ENCODE measurements around the gene AKR7A3.

Gene AKR7A3

GRCh38 chr1:19300211-19300610 lies 11.6 kb upstream of the AKR7A3 start:
- no peak overlapping the region for H3K18ac ChIP-seq (ENCODE audit: low read length)
- H3K27ac ChIP-seq (ENCODE audit: low read depth, low read length), result no peak overlapping the region
- H2BK12ac ChIP-seq (ENCODE audit: low read length), result no peak overlapping the region
- no peak overlapping the region for H2BK5ac ChIP-seq (ENCODE audit: low read depth, low read length, poor library complexity)
- H4K8ac ChIP-seq (ENCODE audit: low read depth, low read length), result no peak overlapping the region
- H2AK5ac ChIP-seq (ENCODE audit: low read length), result no peak overlapping the region
- peaks cover 14 to 27% of the 10 kb centered on the region in 2 experiments for H3K36me3 ChIP-seq (ENCODE audit: control insufficient read depth in 1 of 2, insufficient read depth in 2 of 2, low read length in 2 of 2)
- H3K4ac ChIP-seq (ENCODE audit: low read depth, low read length), result no peak overlapping the region
- no peaks in the 10 kb centered on the region for H3K27me3 ChIP-seq (ENCODE audit: insufficient read depth, low read length)
- H3K4me1 ChIP-seq (ENCODE audit: control insufficient read depth in 1 of 2, insufficient read depth in 2 of 2, low read length in 2 of 2), result no peaks in the 10 kb centered on the region
- no peak overlapping the region for H2AFZ ChIP-seq (ENCODE audit: insufficient read depth, low read length, poor library complexity)
- no peak overlapping the region for H3K14ac ChIP-seq (ENCODE audit: low read length)
- DNase-seq, result no peak
- no peak overlapping the region for H3K9ac ChIP-seq (ENCODE audit: low read length)
- H2BK120ac ChIP-seq (ENCODE audit: insufficient read depth, low read length, poor library complexity), result no peak overlapping the region
- H3K23ac ChIP-seq (ENCODE audit: low read length), result no peak overlapping the region
- H3K79me1 ChIP-seq (ENCODE audit: low read length), result no peaks in the 10 kb centered on the region
- WGBS (ENCODE audit: extremely low coverage, insufficient coverage, insufficient read length), result no CpG with 5 or more reads among the region's 2 CpGs
- H3K79me2 ChIP-seq (ENCODE audit: control insufficient read depth, insufficient read depth, low read length, poor library complexity), result no peaks in the 10 kb centered on the region
- no peak overlapping the region for H3K4me2 ChIP-seq (ENCODE audit: low read length)
- peaks cover 8% of the 10 kb centered on the region for H3K9me3 ChIP-seq (ENCODE audit: insufficient read depth, low read depth, low read length)
- peak overlapping the region; percentile 44 for H3K4me3 ChIP-seq (ENCODE audit: low read depth, low read length)
- H4K12ac ChIP-seq (ENCODE audit: low read depth, low read length), result no peak overlapping the region
- no peak overlapping the region for H4K91ac ChIP-seq (ENCODE audit: low read depth, low read length)

- H3K79me2 ChIP-seq (ENCODE audit: control insufficient read depth, insufficient read depth, low read length, poor library complexity), result no peaks in the 10 kb centered on the region
- H4K91ac ChIP-seq (ENCODE audit: low read depth, low read length), result no peak overlapping the region
- no peak overlapping the region for H2AK5ac ChIP-seq (ENCODE audit: low read length)
- H3K4ac ChIP-seq (ENCODE audit: low read depth, low read length), result no peak overlapping the region
- no peak overlapping the region for H2AFZ ChIP-seq (ENCODE audit: insufficient read depth, low read length, poor library complexity)
- no peak overlapping the region for H2BK5ac ChIP-seq (ENCODE audit: low read depth, low read length, poor library complexity)
- no peak overlapping the region for H4K12ac ChIP-seq (ENCODE audit: low read depth, low read length)
- DNase-seq, result no peak
- WGBS (ENCODE audit: extremely low coverage, insufficient coverage, insufficient read length), result no CpG with 5 or more reads among the region's 2 CpGs
- H3K23ac ChIP-seq (ENCODE audit: low read length), result no peak overlapping the region
- no peak overlapping the region for H4K8ac ChIP-seq (ENCODE audit: low read depth, low read length)
- no peak overlapping the region for H3K27ac ChIP-seq (ENCODE audit: low read depth, low read length)
- peaks cover 0 to 2% of the 10 kb centered on the region in 2 experiments for H3K36me3 ChIP-seq (ENCODE audit: control insufficient read depth in 1 of 2, insufficient read depth in 2 of 2, low read length in 2 of 2)
- H2BK120ac ChIP-seq (ENCODE audit: insufficient read depth, low read length, poor library complexity), result no peak overlapping the region
- no peaks in the 10 kb centered on the region for H3K79me1 ChIP-seq (ENCODE audit: low read length)
- no peak overlapping the region for H3K4me3 ChIP-seq (ENCODE audit: low read depth, low read length)
- no peak overlapping the region for H2BK12ac ChIP-seq (ENCODE audit: low read length)
- no peak overlapping the region for H3K9ac ChIP-seq (ENCODE audit: low read length)
- H3K14ac ChIP-seq (ENCODE audit: low read length), result no peak overlapping the region
- H3K27me3 ChIP-seq (ENCODE audit: insufficient read depth, low read length), result no peaks in the 10 kb centered on the region
- H3K9me3 ChIP-seq (ENCODE audit: insufficient read depth, low read depth, low read length), result peaks cover 11% of the 10 kb centered on the region
- H3K18ac ChIP-seq (ENCODE audit: low read length), result no peak overlapping the region
- no peak overlapping the region for H3K4me2 ChIP-seq (ENCODE audit: low read length)
- no peaks in the 10 kb centered on the region for H3K4me1 ChIP-seq (ENCODE audit: control insufficient read depth in 1 of 2, insufficient read depth in 2 of 2, low read length in 2 of 2)
These were observed 6.1 kb upstream of the AKR7A3 start for GRCh38 chr1:19294638-19295037.

GRCh38 chr1:19289244-19289643 lies 674 bp upstream of the AKR7A3 start:
- H2AK5ac ChIP-seq (ENCODE audit: low read length), result no peak overlapping the region
- no peak overlapping the region for H2AFZ ChIP-seq (ENCODE audit: insufficient read depth, low read length, poor library complexity)
- H2BK5ac ChIP-seq (ENCODE audit: low read depth, low read length, poor library complexity), result no peak overlapping the region
- peaks cover 5% of the 10 kb centered on the region for H3K9me3 ChIP-seq (ENCODE audit: insufficient read depth, low read depth, low read length)
- H3K4ac ChIP-seq (ENCODE audit: low read depth, low read length), result no peak overlapping the region
- no peak for DNase-seq
- no peak overlapping the region for H2BK120ac ChIP-seq (ENCODE audit: insufficient read depth, low read length, poor library complexity)
- H4K8ac ChIP-seq (ENCODE audit: low read depth, low read length), result no peak overlapping the region
- no peak overlapping the region for H3K23ac ChIP-seq (ENCODE audit: low read length)
- H3K79me1 ChIP-seq (ENCODE audit: low read length), result no peaks in the 10 kb centered on the region
- no peaks in the 10 kb centered on the region for H3K27me3 ChIP-seq (ENCODE audit: insufficient read depth, low read length)
- peaks cover 3 to 4% of the 10 kb centered on the region in 2 experiments for H3K4me1 ChIP-seq (ENCODE audit: control insufficient read depth in 1 of 2, insufficient read depth in 2 of 2, low read length in 2 of 2)
- no peak overlapping the region for H4K91ac ChIP-seq (ENCODE audit: low read depth, low read length)
- no peak overlapping the region for H3K4me3 ChIP-seq (ENCODE audit: low read depth, low read length)
- H3K9ac ChIP-seq (ENCODE audit: low read length), result no peak overlapping the region
- no peak overlapping the region for H3K18ac ChIP-seq (ENCODE audit: low read length)
- no peaks in the 10 kb centered on the region for H3K79me2 ChIP-seq (ENCODE audit: control insufficient read depth, insufficient read depth, low read length, poor library complexity)
- H3K14ac ChIP-seq (ENCODE audit: low read length), result no peak overlapping the region
- H3K4me2 ChIP-seq (ENCODE audit: low read length), result peak overlapping the region; percentile 61
- peaks cover 0 to 5% of the 10 kb centered on the region in 2 experiments for H3K36me3 ChIP-seq (ENCODE audit: control insufficient read depth in 1 of 2, insufficient read depth in 2 of 2, low read length in 2 of 2)
- H4K12ac ChIP-seq (ENCODE audit: low read depth, low read length), result no peak overlapping the region
- no peak overlapping the region for H2BK12ac ChIP-seq (ENCODE audit: low read length)
- WGBS (ENCODE audit: extremely low coverage, insufficient coverage, insufficient read length), result no CpG with 5 or more reads among the region's 2 CpGs
- no peak overlapping the region for H3K27ac ChIP-seq (ENCODE audit: low read depth, low read length)

GRCh38 chr1:19287436-19288185 lies 959 bp downstream of the AKR7A3 start:
- Histone ChIP-seq H4K8ac (ENCODE audit: low read depth, low read length) (no peak overlapping the region), H3K27me3 (ENCODE audit: insufficient read depth, low read length) (no peaks in the 10 kb centered on the region), H4K91ac (ENCODE audit: low read depth, low read length) (no peak overlapping the region), H4K12ac (ENCODE audit: low read depth, low read length) (no peak overlapping the region), H3K9ac (ENCODE audit: low read length) (no peak overlapping the region), H3K36me3 (ENCODE audit: control insufficient read depth in 1 of 2, insufficient read depth in 2 of 2, low read length in 2 of 2) (peaks cover 0 to 5% of the 10 kb centered on the region in 2 experiments), H3K23ac (ENCODE audit: low read length) (no peak overlapping the region), H2BK120ac (ENCODE audit: insufficient read depth, low read length, poor library complexity) (no peak overlapping the region), H3K4me1 (ENCODE audit: control insufficient read depth in 1 of 2, insufficient read depth in 2 of 2, low read length in 2 of 2) (peaks cover 3 to 4% of the 10 kb centered on the region in 2 experiments), H3K18ac (ENCODE audit: low read length) (no peak overlapping the region), H3K79me2 (ENCODE audit: control insufficient read depth, insufficient read depth, low read length, poor library complexity) (no peaks in the 10 kb centered on the region), H2BK5ac (ENCODE audit: low read depth, low read length, poor library complexity) (no peak overlapping the region), H2AFZ (ENCODE audit: insufficient read depth, low read length, poor library complexity) (no peak overlapping the region), H3K79me1 (ENCODE audit: low read length) (no peaks in the 10 kb centered on the region), H3K9me3 (ENCODE audit: insufficient read depth, low read depth, low read length) (peaks cover 2% of the 10 kb centered on the region), H3K4ac (ENCODE audit: low read depth, low read length) (no peak overlapping the region), H3K4me3 (ENCODE audit: low read depth, low read length) (no peak overlapping the region), H3K4me2 (ENCODE audit: low read length) (no peak overlapping the region), H2AK5ac (ENCODE audit: low read length) (no peak overlapping the region), H3K27ac (ENCODE audit: low read depth, low read length) (no peak overlapping the region), H2BK12ac (ENCODE audit: low read length) (no peak overlapping the region), H3K14ac (ENCODE audit: low read length) (no peak overlapping the region)
- no CpG with 5 or more reads among the region's 13 CpGs for WGBS (ENCODE audit: extremely low coverage, insufficient coverage, insufficient read length)
- DNase-seq, result no peak
